CD4-positive, alpha-beta memory T cell (primary cell): ENCODE measurements around the gene CCRL2. TPM values are rescaled to one million over a fixed set of nuclear protein-coding genes. Genes with fewer than 3 reads are reported as not detected.

Source experiments
- CTCF ChIA-PET: fragments of 350-600 bp; sonication (Branson Sonifier 250); formaldehyde crosslinking; loops from one replicate; lab custom pipeline; 2021; ENCODE audit warnings: inconsistent platforms; ENCODE audit not compliant: partially characterized antibody; lab: Charles Lee
- POLR2A ChIA-PET: fragments of 350-600 bp; sonication (Branson Sonifier 250); formaldehyde crosslinking; loops from one replicate; lab custom pipeline; 2021; ENCODE audit not compliant: partially characterized antibody; lab: Charles Lee
- DNase-seq, 5 donors: peaks; one replicate each; pipeline versions ENCODE4 v3.0.0 to v3.0.0-alpha.2; 2020 to 2022; ENCODE audit warnings: mixed read lengths in 1 of 5
- H3K27ac ChIP-seq: one replicate; pipeline ENCODE4 v1.7.0; 2013; ENCODE audit warnings: low read depth, low read length
- H3K27me3 ChIP-seq: 2 replicates; pipeline ENCODE4 v1.7.0; 2013; ENCODE audit warnings: mild to moderate bottlenecking, low read length, moderate library complexity; ENCODE audit not compliant: insufficient read depth
- H3K36me3 ChIP-seq: 2 replicates; pipeline ENCODE4 v1.7.0; 2013; ENCODE audit warnings: mild to moderate bottlenecking, low read length, moderate library complexity; ENCODE audit not compliant: insufficient read depth
- H3K4me1 ChIP-seq: 2 replicates; pipeline ENCODE4 v1.7.0; 2013; ENCODE audit warnings: mild to moderate bottlenecking, low read length, moderate library complexity; ENCODE audit not compliant: insufficient read depth
- H3K4me3 ChIP-seq, 2 donors: one replicate each; pipeline ENCODE4 v1.7.0; 2013; ENCODE audit warnings: low read length in 2 of 2, mild to moderate bottlenecking in 1 of 2
- H3K9me3 ChIP-seq, 2 donors: one replicate each; pipeline ENCODE4 v1.7.0; 2013; ENCODE audit warnings: low read length in 2 of 2, control low read depth in 1 of 2; ENCODE audit not compliant: control insufficient read depth in 1 of 2
- H3K27ac Mint-ChIP-seq, 7 donors: one replicate each; pipeline ENCODE4 v1.8.0; 2020 to 2021; ENCODE audit warnings: mixed read lengths in 7 of 7, mild to moderate bottlenecking in 6 of 7, inconsistent platforms in 3 of 7, moderate library complexity in 3 of 7
- H3K27me3 Mint-ChIP-seq, 2 donors: one replicate each; pipeline ENCODE4 v1.8.0; 2020 to 2021; ENCODE audit warnings: mixed read lengths in 2 of 2
- H3K36me3 Mint-ChIP-seq, 2 donors: one replicate each; pipeline ENCODE4 v1.8.0; 2020 to 2021; ENCODE audit warnings: mixed read lengths in 2 of 2, inconsistent platforms in 1 of 2, mild to moderate bottlenecking in 1 of 2
- H3K4me1 Mint-ChIP-seq, 4 donors: one replicate each; pipeline ENCODE4 v1.8.0; 2020 to 2021; ENCODE audit warnings: mixed read lengths in 4 of 4, mild to moderate bottlenecking in 1 of 4
- H3K4me3 Mint-ChIP-seq, 8 donors: one replicate each; pipeline ENCODE4 v1.8.0; 2020 to 2021; ENCODE audit warnings: mixed read lengths in 8 of 8, mild to moderate bottlenecking in 7 of 8, moderate library complexity in 6 of 8, inconsistent platforms in 3 of 8
- H3K9me3 Mint-ChIP-seq, 8 donors: one replicate each; pipeline ENCODE4 v1.8.0; 2020 to 2021; ENCODE audit warnings: mixed read lengths in 8 of 8, mild to moderate bottlenecking in 5 of 8, inconsistent platforms in 3 of 8, moderate library complexity in 1 of 8
- intact Hi-C: fragments of 100-400 bp; cut with micrococcal nuclease; formaldehyde crosslinking; loops from one replicate; pipeline ENCODE4 v1.15.1; 2023
- polyA plus RNA-seq, 2 donors: library from polyadenylated mRNA; unstranded; fragments of 300-500 nt; fragmentation: Illumina TruSeq; gene quantifications; one replicate each; pipeline ENCODE4 v1.2.3, GENCODE V29; 2021
- total RNA-seq, 2 experiments: library from RNA; stranded (reverse); gene quantifications; one replicate each; pipeline ENCODE4 v1.2.3, GENCODE V29; 2021

The CCRL2 gene
- total and polyA plus RNA-seq, 4 experiments from 2014 or later, result 0.39 to 1.8 (median 0.78) TPM

DNA sequence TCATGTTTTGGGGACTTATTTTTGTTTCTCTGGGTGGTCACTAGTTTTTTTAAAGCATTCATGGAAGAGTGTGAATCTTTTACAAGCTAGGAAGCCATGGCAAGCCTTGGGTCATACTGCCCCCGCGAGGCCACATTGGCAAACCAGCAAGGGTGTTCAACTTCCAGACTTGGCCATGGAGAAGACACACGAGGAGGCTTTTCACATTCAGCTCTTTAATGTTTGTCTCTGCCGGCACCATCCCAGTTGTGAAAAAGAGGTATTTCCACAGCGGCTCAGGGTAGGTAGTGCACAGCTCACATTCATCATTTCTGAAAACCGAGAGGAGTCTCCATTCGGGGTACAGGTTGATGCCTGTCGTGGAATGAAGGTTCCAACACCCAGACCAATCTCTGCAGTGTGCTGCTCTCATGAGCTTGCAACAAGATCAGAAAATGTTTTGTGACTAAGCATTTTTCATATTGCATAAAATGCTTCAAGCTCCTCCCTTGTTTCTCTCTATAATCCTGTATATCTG, 28.6 kb upstream of the CCRL2 start:
- Histone ChIP-seq H3K27me3 (no peaks in the 10 kb centered on the region), H3K36me3 (no peaks in the 10 kb centered on the region), H3K9me3 (no peaks in the 10 kb centered on the region), H3K4me3 (no peak overlapping the region), H3K27ac (no peak overlapping the region), H3K4me1 (peaks cover 52% of the 10 kb centered on the region)
- intact Hi-C loops, result loop anchor here (2.0 to 10.0 kb wide), 3 partner anchors 300 to 614 kb away; no protein-coding TSS in a partner anchor
- CTCF ChIA-PET, result interaction anchor here (0.7 to 13.1 kb wide), 28 partner anchors 8 to 442 kb away, joined by 3 to 267 read pairs (median 4); partner anchors contain the start of genes CCR5, CCR5AS and CCRL2
- Mint-ChIP-seq H3K36me3 (peaks cover 0 to 5% of the 10 kb centered on the region in 2 donors), H3K4me1 (peaks cover 36 to 74% (median 53%) of the 10 kb centered on the region in 4 donors), H3K27ac (peak overlapping the region in 4 of 7 donors; percentile 17 to 55 (median 34)), H3K9me3 (peaks cover 0 to 2% (median 0%) of the 10 kb centered on the region in 8 donors), H3K4me3 (peak overlapping the region in 1 of 8 donors; percentile 9), H3K27me3 (no peaks in the 10 kb centered on the region)
- DNase-seq, result peak; percentile 49 to 55 (median 49)
- POLR2A ChIA-PET, result interaction anchor here (0.9 to 2.2 kb wide), 4 partner anchors 9 to 102 kb away, joined by 3 to 10 read pairs (median 4); no protein-coding TSS in a partner anchor

DNA sequence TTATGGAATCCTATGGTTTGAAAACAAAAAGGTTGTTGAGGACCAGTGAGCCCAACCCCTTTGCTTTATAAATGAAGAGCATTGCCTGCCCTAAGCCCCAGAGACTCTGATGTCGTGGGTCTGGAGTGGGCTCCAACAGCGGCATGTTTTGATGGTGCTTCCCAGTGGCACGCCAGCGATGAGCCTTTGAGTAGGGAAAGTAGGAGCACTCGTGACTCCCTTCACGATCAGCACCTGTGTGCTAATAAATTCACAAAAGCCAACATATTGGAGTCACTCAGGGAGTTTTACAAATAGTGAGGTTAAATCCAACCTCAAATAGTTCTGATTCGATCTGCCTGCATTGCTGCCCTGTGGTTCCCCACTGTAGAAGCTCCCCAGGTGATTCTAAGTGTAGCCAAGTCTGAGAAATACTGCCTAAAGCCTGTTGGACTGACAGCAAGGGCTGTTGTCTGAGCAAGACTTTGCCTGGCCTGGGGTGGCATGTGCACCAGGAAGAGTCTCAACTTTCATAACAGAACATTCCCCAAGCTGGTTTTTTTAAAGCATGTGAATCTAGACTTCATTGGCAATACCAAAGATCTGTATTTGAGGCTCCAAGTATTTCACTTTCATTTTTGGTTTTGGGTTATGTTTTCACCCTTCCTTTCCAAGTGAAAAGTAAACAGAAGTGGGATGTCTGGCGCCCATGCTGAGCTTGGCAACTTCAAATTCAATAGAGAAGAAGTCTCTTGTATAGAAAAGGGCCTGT, 26.4 kb upstream of the CCRL2 start:
- no peaks in the 10 kb centered on the region for H3K27me3 Mint-ChIP-seq
- intact Hi-C loops, result no loop called here

DNA sequence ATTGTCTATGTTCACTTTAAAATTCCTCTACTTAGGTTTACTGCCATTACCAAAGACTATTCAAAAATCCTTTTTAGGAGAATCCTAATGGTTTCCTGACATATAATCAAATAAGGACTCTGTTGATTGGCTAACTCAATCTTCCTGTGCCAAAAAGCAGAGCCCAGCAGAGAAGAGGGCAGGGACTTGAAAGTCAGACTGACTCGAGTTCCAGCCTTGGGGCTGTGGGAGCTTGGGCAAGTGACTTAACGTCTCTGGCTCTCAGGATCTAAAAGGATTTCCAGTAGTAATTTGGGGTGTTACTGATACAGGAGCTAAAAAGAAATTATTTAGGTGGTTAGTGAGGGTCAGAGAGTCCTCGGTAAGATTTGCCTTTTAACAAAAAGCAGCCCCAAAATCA, 25.4 kb upstream of the CCRL2 start:
- ChIA-PET CTCF (interaction anchor here (0.8 to 2.0 kb wide), 2 partner anchors 9 to 13 kb away, joined by 3 to 15 read pairs; no protein-coding TSS in a partner anchor), POLR2A (no interaction called here)
- Mint-ChIP-seq H3K9me3 (peaks cover 0 to under 1% (median 0%) of the 10 kb centered on the region in 8 donors), H3K27ac (no peak overlapping the region), H3K36me3 (peaks cover 0 to 3% of the 10 kb centered on the region in 2 donors), H3K4me1 (peaks cover 24 to 49% (median 33%) of the 10 kb centered on the region in 4 donors), H3K27me3 (no peaks in the 10 kb centered on the region), H3K4me3 (no peak overlapping the region)
- Histone ChIP-seq H3K9me3 (no peaks in the 10 kb centered on the region), H3K36me3 (no peaks in the 10 kb centered on the region), H3K27ac (no peak overlapping the region), H3K4me1 (peaks cover 23% of the 10 kb centered on the region), H3K4me3 (no peak overlapping the region), H3K27me3 (no peaks in the 10 kb centered on the region)
- no peak for DNase-seq
- intact Hi-C loops, result no loop called here

More for the DNA sequence above, 26.4 kb upstream of the CCRL2 start:
- DNase-seq, result no peak
- no peak overlapping the region for H3K27ac ChIP-seq
- Mint-ChIP-seq H3K27ac (peak overlapping the region; percentile 24 to 84 (median 67)), H3K4me3 (peak overlapping the region in 7 of 8 donors; percentile 37 to 78 (median 59)), H3K9me3 (no peaks in the 10 kb centered on the region), H3K4me1 (peaks cover 24 to 59% (median 41%) of the 10 kb centered on the region in 4 donors), H3K36me3 (no peaks in the 10 kb centered on the region)
- no peak overlapping the region for H3K4me3 ChIP-seq
- ChIA-PET POLR2A (interaction anchor here (0.7 kb wide), 1 partner anchor 12 kb away, joined by 3 read pairs; no protein-coding TSS in a partner anchor), CTCF (interaction anchor here (1.6 to 2.0 kb wide), 2 partner anchors 12 to 104 kb away, joined by 4 to 15 read pairs; no protein-coding TSS in a partner anchor)
- peaks cover 33% of the 10 kb centered on the region for H3K4me1 ChIP-seq
- H3K27me3 ChIP-seq, result no peaks in the 10 kb centered on the region
- no peaks in the 10 kb centered on the region for H3K9me3 ChIP-seq
- no peaks in the 10 kb centered on the region for H3K36me3 ChIP-seq

DNA sequence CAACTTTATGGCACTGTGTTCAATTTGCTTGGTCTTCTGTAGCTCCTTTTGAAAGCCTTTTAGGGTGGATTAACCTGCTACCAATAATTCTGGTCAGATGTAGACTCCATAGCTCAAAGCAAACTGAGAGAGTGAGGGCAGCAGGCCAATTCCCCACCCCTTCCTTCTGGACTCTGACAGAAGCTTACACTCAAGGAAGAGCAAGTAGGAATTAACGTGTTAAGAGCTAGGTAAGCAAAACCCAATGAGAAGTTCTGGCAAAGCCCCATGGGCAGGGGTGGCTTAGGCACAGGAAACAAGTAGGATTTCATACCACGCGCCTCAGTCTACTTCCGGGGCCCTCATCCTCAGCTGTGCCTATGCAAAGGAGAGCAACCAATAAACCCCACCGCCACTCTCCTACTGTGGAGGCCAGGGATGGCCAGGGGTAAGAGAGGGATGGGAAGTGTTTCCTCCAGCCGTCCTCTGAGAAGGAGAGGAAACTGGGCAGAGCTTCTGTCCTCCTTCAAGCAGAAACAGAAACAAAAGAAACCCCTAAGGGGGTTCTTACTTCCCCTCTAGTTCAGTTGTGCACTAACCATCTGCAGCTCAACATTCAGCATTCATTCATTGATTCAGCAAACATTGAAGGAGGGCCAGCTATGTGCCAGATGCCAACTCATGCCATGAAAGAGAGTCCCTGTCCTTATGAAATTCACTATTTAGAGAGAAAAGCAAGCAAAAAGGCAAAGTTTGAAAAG, 23.7 kb upstream of the CCRL2 start:
- H3K4me3 Mint-ChIP-seq, result no peak overlapping the region
- no peaks in the 10 kb centered on the region for H3K9me3 ChIP-seq
- ChIA-PET POLR2A (interaction anchor here (1.1 to 2.0 kb wide), 2 partner anchors 12 to 15 kb away, joined by 3 to 12 read pairs; partner anchors contain the start of gene CCR5), CTCF (interaction anchor here (1.1 to 3.2 kb wide), 6 partner anchors 12 to 723 kb away, joined by 3 to 14 read pairs (median 8); partner anchors contain the start of gene CCR5)
- H3K27ac ChIP-seq, result no peak overlapping the region
- H3K27ac Mint-ChIP-seq, result no peak overlapping the region
- H3K36me3 Mint-ChIP-seq, result peaks cover 0 to 3% of the 10 kb centered on the region in 2 donors
- H3K27me3 ChIP-seq, result no peaks in the 10 kb centered on the region
- H3K36me3 ChIP-seq, result no peaks in the 10 kb centered on the region
- no peak overlapping the region for H3K4me3 ChIP-seq
- DNase-seq, result no peak
- H3K4me1 Mint-ChIP-seq, result peaks cover 20 to 37% (median 26%) of the 10 kb centered on the region in 4 donors
- H3K9me3 Mint-ChIP-seq, result peaks cover 0 to 3% (median 0%) of the 10 kb centered on the region in 8 donors
- intact Hi-C loops, result no loop called here
- no peaks in the 10 kb centered on the region for H3K27me3 Mint-ChIP-seq
- peaks cover 21% of the 10 kb centered on the region for H3K4me1 ChIP-seq

DNA sequence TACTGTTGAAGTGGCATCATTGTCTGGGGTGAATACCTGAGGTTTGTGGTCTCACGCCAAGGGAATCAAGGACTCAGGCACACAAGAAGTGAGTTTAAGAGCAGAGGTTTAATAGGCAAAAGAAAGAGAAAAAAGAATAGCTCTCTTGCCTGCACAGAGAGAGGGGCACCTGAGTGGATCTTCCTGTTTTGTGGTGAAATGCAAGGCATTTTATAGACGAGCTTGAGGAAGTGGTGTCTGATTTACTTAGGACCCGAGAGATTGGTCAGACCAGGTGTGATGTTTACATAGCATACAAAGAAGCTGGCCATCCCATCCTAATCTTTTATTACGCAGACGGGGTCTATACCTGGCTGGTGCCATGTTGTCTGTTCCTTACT, 23.1 kb upstream of the CCRL2 start:
- Histone ChIP-seq H3K4me3 (no peak overlapping the region), H3K36me3 (no peaks in the 10 kb centered on the region), H3K9me3 (no peaks in the 10 kb centered on the region), H3K4me1 (peaks cover 21% of the 10 kb centered on the region), H3K27ac (no peak overlapping the region), H3K27me3 (no peaks in the 10 kb centered on the region)
- no peak overlapping the region for H3K27ac Mint-ChIP-seq
- peaks cover 20 to 35% (median 24%) of the 10 kb centered on the region in 4 donors for H3K4me1 Mint-ChIP-seq
- intact Hi-C loops, result no loop called here
- peaks cover 0 to 3% of the 10 kb centered on the region in 2 donors for H3K36me3 Mint-ChIP-seq
- H3K27me3 Mint-ChIP-seq, result no peaks in the 10 kb centered on the region
- DNase-seq, result no peak
- POLR2A ChIA-PET, result interaction anchor here (2.0 kb wide), 1 partner anchor 13 kb away, joined by 12 read pairs; the partner anchor contains the start of gene CCR5
- no peak overlapping the region for H3K4me3 Mint-ChIP-seq
- peaks cover 0 to 3% (median 0%) of the 10 kb centered on the region in 8 donors for H3K9me3 Mint-ChIP-seq
- CTCF ChIA-PET, result interaction anchor here (1.4 to 3.2 kb wide), 4 partner anchors 12 to 305 kb away, joined by 3 to 14 read pairs (median 12); partner anchors contain the start of gene CCR5

DNA sequence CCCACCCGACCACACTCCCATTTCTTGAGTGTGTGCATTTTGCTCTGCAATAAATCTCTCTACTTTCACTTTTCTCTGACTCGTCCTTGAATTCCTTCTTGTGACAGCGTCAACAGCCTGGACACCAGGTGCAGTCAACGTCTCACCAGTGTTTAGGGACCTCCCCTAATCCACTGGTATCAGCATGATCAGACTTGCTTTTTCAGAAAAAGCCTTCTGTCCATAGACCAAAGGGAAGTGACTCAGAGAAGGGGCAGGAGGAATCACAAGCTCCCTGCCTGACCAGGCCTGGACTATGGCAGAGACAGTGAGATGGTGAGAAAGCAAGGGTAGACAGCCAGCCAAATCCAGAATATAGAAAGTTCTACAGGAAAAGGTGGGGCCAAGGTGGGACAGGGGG, 20.9 kb upstream of the CCRL2 start:
- H3K27me3 ChIP-seq, result no peaks in the 10 kb centered on the region
- no peaks in the 10 kb centered on the region for H3K27me3 Mint-ChIP-seq
- H3K4me1 Mint-ChIP-seq, result peaks cover 9 to 21% (median 12%) of the 10 kb centered on the region in 4 donors
- peaks cover 11% of the 10 kb centered on the region for H3K4me1 ChIP-seq
- CTCF ChIA-PET, result interaction anchor here (1.0 to 1.8 kb wide), 3 partner anchors 8 to 16 kb away, joined by 3 to 4 read pairs (median 4); partner anchors contain the start of gene CCR5
- H3K36me3 ChIP-seq, result no peaks in the 10 kb centered on the region
- no peaks in the 10 kb centered on the region for H3K9me3 ChIP-seq
- POLR2A ChIA-PET, result no interaction called here
- peaks cover 0 to 3% of the 10 kb centered on the region in 2 donors for H3K36me3 Mint-ChIP-seq
- H3K9me3 Mint-ChIP-seq, result peaks cover 0 to 3% (median 0%) of the 10 kb centered on the region in 8 donors
- DNase-seq, result no peak
- intact Hi-C loops, result no loop called here
- no peak overlapping the region for H3K4me3 Mint-ChIP-seq
- H3K27ac Mint-ChIP-seq, result peak overlapping the region in 1 of 7 donors; percentile 78
- H3K4me3 ChIP-seq, result no peak overlapping the region
- no peak overlapping the region for H3K27ac ChIP-seq
